GM12875 (cell line): ENCODE data around the gene GPATCH11.

ENCODE experiments used
- H3K4me3 ChIP-seq: one replicate; pipeline ENCODE4 v1.5.1; 2011; ENCODE audit warnings: low read depth, low read length, control low read depth
- CTCF ChIP-seq: IDR thresholded peaks from 2 replicates; pipeline ENCODE4 v1.5.1; 2011; ENCODE audit warnings: low read depth, mild to moderate bottlenecking, control low read depth, inconsistent platforms, low read length, moderate library complexity, borderline replicate concordance; ENCODE audit not compliant: insufficient read depth

Gene GPATCH11

GRCh38 chr2:37085731-37086147 lies 1.4 kb downstream of the GPATCH11 start:
- H3K4me3 ChIP-seq: no peak overlapping the region
- TF ChIP-seq CTCF: no peak

- no peak for TF ChIP-seq CTCF
- no peak overlapping the region for H3K4me3 ChIP-seq
Measured at GRCh38 chr2:37090019-37090477, 5.7 kb downstream of the GPATCH11 start.

- no peak overlapping the region for H3K4me3 ChIP-seq
- no peak for TF ChIP-seq CTCF
Measured at GRCh38 chr2:37091873-37092272, 7.6 kb downstream of the GPATCH11 start.

GRCh38 chr2:37096568-37096967 lies 12.2 kb downstream of the GPATCH11 start:
- H3K4me3 ChIP-seq: no peak overlapping the region
- TF ChIP-seq CTCF: no peak

- no peak overlapping the region for H3K4me3 ChIP-seq
- TF ChIP-seq CTCF: no peak
Measured at GRCh38 chr2:37098416-37099118, 14.2 kb downstream of the GPATCH11 start.

GRCh38 chr2:37100054-37100453 lies 15.7 kb downstream of the GPATCH11 start:
- no peak overlapping the region for H3K4me3 ChIP-seq
- TF ChIP-seq CTCF: no peak

- TF ChIP-seq CTCF: no peak
- H3K4me3 ChIP-seq: no peak overlapping the region
Measured at GRCh38 chr2:37102588-37102987, 18.3 kb downstream of the GPATCH11 start.
